A673 (cell line): ENCODE measurements around the gene TOR1A. TPM values are rescaled to one million over a fixed set of nuclear protein-coding genes. Genes with fewer than 3 reads are reported as not detected.

Experiments used
- BruUV-seq: library from RNA; stranded (reverse); fragments of 400-500 nt; replicated peaks from 2 replicates; lab custom pipeline; 2021; lab: Mats Ljungman, UMichigan
- CTCF ChIA-PET: fragments of 300-600 bp; sonication (Branson Sonifier 250); formaldehyde crosslinking; loops from one replicate; lab custom pipeline; 2022; ENCODE audit warnings: antibody characterized with exemption; lab: Charles Lee
- POLR2A ChIA-PET: fragments of 300-600 bp; sonication (Branson Sonifier 250); formaldehyde crosslinking; loops from one replicate; lab custom pipeline; 2022; ENCODE audit warnings: antibody characterized with exemption; ENCODE audit not compliant: low non-redundant PET; lab: Charles Lee
- DNase-seq: peaks from one replicate; pipeline ENCODE4 v3.0.0-alpha.2; 2015; ENCODE audit warnings: low spot score
- H3K27ac ChIP-seq: fragments of 200-600 bp; sonication (generic); 2 replicates; pipeline ENCODE4 v1.5.1; 2016; ENCODE audit warnings: mixed run types, low read depth, mild to moderate bottlenecking, mixed read lengths, antibody characterized with exemption, low read length; ENCODE audit not compliant: poor library complexity, severe bottlenecking
- H3K27me3 ChIP-seq: fragments of 200-600 bp; sonication (generic); replicated peaks from 2 replicates; pipeline ENCODE4 v1.6.1; 2017; ENCODE audit warnings: mixed run types, low read depth, mild to moderate bottlenecking, mixed read lengths, antibody characterized with exemption, low read length; ENCODE audit not compliant: insufficient read depth, poor library complexity
- H3K36me3 ChIP-seq: fragments of 200-600 bp; sonication (generic); 2 replicates; pipeline ENCODE4 v1.6.1; 2016; ENCODE audit warnings: mixed run types, mild to moderate bottlenecking, mixed read lengths, antibody characterized with exemption, low read length; ENCODE audit not compliant: insufficient read depth, poor library complexity, severe bottlenecking
- H3K4me1 ChIP-seq: fragments of 200-600 bp; sonication (generic); 2 replicates; pipeline ENCODE4 v1.6.1; 2017; ENCODE audit warnings: mixed run types, mild to moderate bottlenecking, mixed read lengths, antibody characterized with exemption, low read length; ENCODE audit not compliant: insufficient read depth, poor library complexity, severe bottlenecking
- H3K4me3 ChIP-seq: fragments of 200-600 bp; sonication (generic); 2 replicates; pipeline ENCODE4 v1.5.1; 2016; ENCODE audit warnings: low read depth, mixed run types, mild to moderate bottlenecking, mixed read lengths, low read length; ENCODE audit not compliant: poor library complexity, severe bottlenecking
- H3K9me3 ChIP-seq: fragments of 200-600 bp; sonication (generic); 2 replicates; pipeline ENCODE4 v1.6.1; 2016; ENCODE audit warnings: mixed run types, low read depth, mild to moderate bottlenecking, mixed read lengths, antibody characterized with exemption, low read length; ENCODE audit not compliant: poor library complexity, severe bottlenecking
- EZH2 ChIP-seq: fragments of 200-600 bp; sonication (generic); IDR thresholded peaks from 2 replicates; pipeline ENCODE4 v1.6.1; 2017; ENCODE audit warnings: borderline replicate concordance, low read depth, mild to moderate bottlenecking, mixed read lengths, antibody characterized with exemption, low read length; ENCODE audit not compliant: poor library complexity, severe bottlenecking
- intact Hi-C: fragments of 100-400 bp; cut with micrococcal nuclease; formaldehyde crosslinking; loops from one replicate; pipeline ENCODE4 v1.10.0; 2022; ENCODE audit not compliant: unreplicated experiment
- total RNA-seq: library from RNA; stranded (reverse); gene quantifications from 2 replicates; pipeline ENCODE4 v1.2.3, GENCODE V29; 2021
- TF ChIP-seq, protein P1 (sequence below): fragments of 300-800, 200-600 bp; sonication (generic); conservative IDR thresholded peaks from 2 replicates; pipeline ENCODE4 v1.5.1; 2017; ENCODE audit warnings: low read depth, mild to moderate bottlenecking, antibody characterized with exemption, low read length, moderate library complexity, mixed read lengths

Gene TOR1A
- total RNA-seq, 1 experiment from 2014 or later = 46.3 TPM

DNA sequence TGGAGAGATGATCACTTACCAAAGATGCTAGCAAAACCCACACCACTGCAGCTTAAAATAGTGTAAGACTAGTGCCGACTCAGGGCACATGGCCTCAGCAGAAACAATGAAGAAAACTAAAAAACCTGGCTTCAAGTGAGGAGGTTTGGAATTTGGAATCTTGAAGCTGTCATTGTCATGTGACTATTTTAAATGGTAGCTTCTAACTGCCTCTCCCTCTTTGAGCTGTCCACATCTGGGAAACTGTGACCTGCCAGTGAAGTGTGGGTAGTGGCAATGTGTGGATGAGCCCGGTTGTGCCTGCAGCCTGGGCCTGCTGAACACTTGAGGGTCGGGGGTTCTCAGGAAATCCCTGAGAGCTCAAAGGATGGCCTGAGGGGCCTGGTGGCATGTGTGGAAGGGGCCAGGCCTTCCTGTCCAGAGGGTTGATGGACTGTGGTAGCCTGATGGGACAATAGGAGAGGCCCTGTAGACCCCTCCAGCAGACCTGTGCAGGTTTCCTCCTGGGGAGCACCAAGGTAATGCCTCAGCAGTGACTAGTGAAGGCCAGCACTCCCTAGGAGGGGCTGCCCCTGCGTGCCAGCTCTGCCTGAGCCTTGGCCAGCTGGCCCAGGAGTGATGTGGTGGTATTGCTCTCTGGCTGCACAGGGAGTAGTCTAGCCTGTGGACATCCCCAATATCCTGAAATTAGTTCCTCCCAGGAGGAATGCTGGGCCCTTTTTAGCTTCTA is 24.9 kb upstream of the TOR1A start:
- TF ChIP-seq, protein P1, sequence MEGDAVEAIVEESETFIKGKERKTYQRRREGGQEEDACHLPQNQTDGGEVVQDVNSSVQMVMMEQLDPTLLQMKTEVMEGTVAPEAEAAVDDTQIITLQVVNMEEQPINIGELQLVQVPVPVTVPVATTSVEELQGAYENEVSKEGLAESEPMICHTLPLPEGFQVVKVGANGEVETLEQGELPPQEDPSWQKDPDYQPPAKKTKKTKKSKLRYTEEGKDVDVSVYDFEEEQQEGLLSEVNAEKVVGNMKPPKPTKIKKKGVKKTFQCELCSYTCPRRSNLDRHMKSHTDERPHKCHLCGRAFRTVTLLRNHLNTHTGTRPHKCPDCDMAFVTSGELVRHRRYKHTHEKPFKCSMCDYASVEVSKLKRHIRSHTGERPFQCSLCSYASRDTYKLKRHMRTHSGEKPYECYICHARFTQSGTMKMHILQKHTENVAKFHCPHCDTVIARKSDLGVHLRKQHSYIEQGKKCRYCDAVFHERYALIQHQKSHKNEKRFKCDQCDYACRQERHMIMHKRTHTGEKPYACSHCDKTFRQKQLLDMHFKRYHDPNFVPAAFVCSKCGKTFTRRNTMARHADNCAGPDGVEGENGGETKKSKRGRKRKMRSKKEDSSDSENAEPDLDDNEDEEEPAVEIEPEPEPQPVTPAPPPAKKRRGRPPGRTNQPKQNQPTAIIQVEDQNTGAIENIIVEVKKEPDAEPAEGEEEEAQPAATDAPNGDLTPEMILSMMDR = no peak
- TF ChIP-seq EZH2 = no peak
- H3K4me1 ChIP-seq = no peaks in the 10 kb centered on the region
- H3K36me3 ChIP-seq = peaks cover 8% of the 10 kb centered on the region
- H3K27ac ChIP-seq = no peak overlapping the region
- intact Hi-C loops = no loop called here
- no peaks in the 10 kb centered on the region for H3K9me3 ChIP-seq
- H3K4me3 ChIP-seq = no peak overlapping the region
- no TSS peak for BruUV-seq
- H3K27me3 ChIP-seq = no peaks in the 10 kb centered on the region
- CTCF ChIA-PET = no interaction called here
- POLR2A ChIA-PET = no interaction called here
- no peak for DNase-seq

DNA sequence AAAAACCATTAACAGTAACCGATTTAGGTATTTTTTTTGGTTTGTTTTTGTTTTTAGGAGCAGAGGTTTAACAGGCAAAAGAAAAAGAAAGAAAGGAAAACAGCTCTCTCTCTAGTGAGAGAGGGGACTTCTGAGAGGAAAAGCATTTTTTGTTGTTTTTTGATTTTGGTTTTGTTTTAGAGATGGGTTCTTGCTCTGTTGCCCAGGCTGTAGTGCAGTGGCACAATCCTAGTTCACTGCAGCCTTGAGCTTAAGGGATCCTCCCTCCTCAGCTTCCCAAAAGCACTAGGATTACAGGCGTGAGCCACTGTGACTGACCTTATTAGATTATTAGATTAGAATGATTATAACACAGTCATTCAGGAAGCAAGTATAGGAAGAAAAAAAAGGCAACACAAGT is 21.4 kb upstream of the TOR1A start:
- BruUV-seq = no TSS peak
- Histone ChIP-seq H3K36me3 (no peaks in the 10 kb centered on the region), H3K4me3 (no peak overlapping the region), H3K27me3 (no peaks in the 10 kb centered on the region), H3K9me3 (no peaks in the 10 kb centered on the region), H3K27ac (no peak overlapping the region), H3K4me1 (no peaks in the 10 kb centered on the region)
- no peak for DNase-seq
- CTCF ChIA-PET = no interaction called here
- intact Hi-C loops = no loop called here
- POLR2A ChIA-PET = no interaction called here
- no peak for TF ChIP-seq EZH2
- TF ChIP-seq, protein P1 = no peak

DNA sequence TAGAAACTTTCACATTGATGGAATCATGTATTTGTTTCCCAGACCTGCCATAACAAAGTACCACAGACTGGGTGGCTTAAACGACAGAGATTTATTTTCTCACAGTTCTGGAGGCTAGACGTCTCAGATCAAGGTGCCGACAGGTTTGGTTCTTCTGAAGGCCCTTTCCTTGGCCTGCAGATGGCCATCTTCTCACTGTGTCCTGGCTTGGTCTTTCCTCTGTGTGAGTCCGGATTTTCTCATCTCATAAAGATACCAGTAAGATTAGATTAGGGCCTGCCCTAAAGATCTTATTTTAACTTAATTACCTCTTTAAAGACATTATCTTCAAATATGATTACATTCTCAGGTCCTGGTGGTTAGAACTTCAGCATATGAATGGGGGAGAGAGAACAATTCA is 17.1 kb upstream of the TOR1A start:
- Histone ChIP-seq H3K27ac (no peak overlapping the region), H3K9me3 (no peaks in the 10 kb centered on the region), H3K27me3 (no peaks in the 10 kb centered on the region), H3K4me1 (peaks cover 5% of the 10 kb centered on the region), H3K4me3 (no peak overlapping the region), H3K36me3 (no peaks in the 10 kb centered on the region)
- no peak for TF ChIP-seq EZH2
- TF ChIP-seq, protein P1 = no peak
- intact Hi-C loops = no loop called here
- no TSS peak for BruUV-seq
- CTCF ChIA-PET = no interaction called here
- DNase-seq = no peak
- POLR2A ChIA-PET = no interaction called here
